NB4 (cell line): Measurements from ENCODE around the gene EPHA6.

Source experiments
- MYC ChIP-seq: IDR thresholded peaks from 2 replicates; pipeline ENCODE4 v1.6.1; 2011; ENCODE audit warnings: low read depth, low read length
- TF ChIP-seq, protein P1 (sequence below): IDR thresholded peaks from one replicate; pipeline ENCODE4 v1.5.1; 2012; ENCODE audit warnings: low read depth, low read length

DNA sequence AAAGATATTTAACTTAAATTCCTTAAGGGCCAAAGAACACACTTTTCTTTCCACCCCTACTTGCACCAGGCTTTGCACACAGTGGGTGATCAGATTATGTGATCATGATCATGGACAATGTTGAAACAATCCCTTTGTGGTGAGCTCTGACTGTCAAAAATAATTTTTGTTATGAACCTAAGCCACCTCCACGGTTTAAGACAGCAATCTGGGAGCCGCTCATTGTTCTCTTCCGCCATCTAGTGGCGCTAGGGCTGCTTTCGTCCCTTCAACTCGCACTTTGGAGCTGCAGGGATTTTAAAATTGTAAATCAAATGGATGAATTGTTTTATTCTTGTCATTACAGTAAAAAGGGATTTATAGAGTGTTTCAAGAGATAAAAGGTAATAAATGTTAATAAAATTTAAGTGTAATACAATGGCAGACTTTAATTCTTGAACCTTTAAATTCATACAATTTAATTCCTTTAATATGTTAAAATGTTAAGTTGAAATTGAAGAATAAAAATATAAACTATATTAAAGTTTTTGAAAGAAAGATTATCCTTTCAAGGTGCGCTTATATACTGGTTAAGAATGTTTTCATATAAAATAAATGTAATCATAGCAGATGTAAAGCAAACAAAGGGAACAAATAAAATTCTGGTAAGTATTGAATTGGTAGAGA is 904.9 kb downstream of the EPHA6 start:
- TF ChIP-seq, protein P1, sequence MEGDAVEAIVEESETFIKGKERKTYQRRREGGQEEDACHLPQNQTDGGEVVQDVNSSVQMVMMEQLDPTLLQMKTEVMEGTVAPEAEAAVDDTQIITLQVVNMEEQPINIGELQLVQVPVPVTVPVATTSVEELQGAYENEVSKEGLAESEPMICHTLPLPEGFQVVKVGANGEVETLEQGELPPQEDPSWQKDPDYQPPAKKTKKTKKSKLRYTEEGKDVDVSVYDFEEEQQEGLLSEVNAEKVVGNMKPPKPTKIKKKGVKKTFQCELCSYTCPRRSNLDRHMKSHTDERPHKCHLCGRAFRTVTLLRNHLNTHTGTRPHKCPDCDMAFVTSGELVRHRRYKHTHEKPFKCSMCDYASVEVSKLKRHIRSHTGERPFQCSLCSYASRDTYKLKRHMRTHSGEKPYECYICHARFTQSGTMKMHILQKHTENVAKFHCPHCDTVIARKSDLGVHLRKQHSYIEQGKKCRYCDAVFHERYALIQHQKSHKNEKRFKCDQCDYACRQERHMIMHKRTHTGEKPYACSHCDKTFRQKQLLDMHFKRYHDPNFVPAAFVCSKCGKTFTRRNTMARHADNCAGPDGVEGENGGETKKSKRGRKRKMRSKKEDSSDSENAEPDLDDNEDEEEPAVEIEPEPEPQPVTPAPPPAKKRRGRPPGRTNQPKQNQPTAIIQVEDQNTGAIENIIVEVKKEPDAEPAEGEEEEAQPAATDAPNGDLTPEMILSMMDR, result peak; percentile 88
- TF ChIP-seq MYC, result no peak
